Lower lobe of right lung (tissue), 2 donors: Measurements from ENCODE around the gene GAREM1. TPM values are rescaled to one million over a fixed set of nuclear protein-coding genes. Genes with fewer than 3 reads are reported as not detected.

Experiments
- ATAC-seq, 2 donors: fragments of 200-7000 bp; cut with Tn5 transposase; one replicate each; pipeline ENCODE4 v1.9.1; 2020 to 2022; ENCODE audit warnings: mild to moderate bottlenecking in 2 of 2, moderate library complexity in 2 of 2
- DNase-seq: peaks from one replicate; pipeline ENCODE4 v3.0.0-alpha.2; 2020
- H3K27ac ChIP-seq: fragments of 200-600 bp; one replicate; pipeline ENCODE4 v1.8.0; 2022
- H3K27me3 ChIP-seq: fragments of 200-600 bp; one replicate; pipeline ENCODE4 v1.8.0; 2022; ENCODE audit warnings: low read depth
- H3K36me3 ChIP-seq: fragments of 200-600 bp; one replicate; pipeline ENCODE4 v1.8.0; 2022; ENCODE audit warnings: mild to moderate bottlenecking
- H3K4me1 ChIP-seq: fragments of 200-600 bp; one replicate; pipeline ENCODE4 v1.8.0; 2022
- H3K4me3 ChIP-seq: fragments of 200-600 bp; one replicate; pipeline ENCODE4 v1.8.0; 2022; ENCODE audit warnings: mild to moderate bottlenecking
- H3K9me3 ChIP-seq: fragments of 200-600 bp; one replicate; pipeline ENCODE4 v1.8.0; 2022
- CTCF ChIP-seq: fragments of 200-600 bp; IDR thresholded peaks from one replicate; pipeline ENCODE4 v1.8.0; 2022; ENCODE audit warnings: antibody characterized with exemption, mild to moderate bottlenecking
- intact Hi-C: fragments of 100-400 bp; cut with DNase I; formaldehyde crosslinking; loops from one replicate; pipeline ENCODE4 v1.11.0; 2022
- total RNA-seq: library from RNA; stranded (reverse); fragmentation: NEBNext Ultra II Directional; extraction: Animal tissue kit (Norgen Biotek cat#: 25700); gene quantifications from one replicate; pipeline ENCODE4 v1.2.1, GENCODE V29; 2021
- donor health status: DM: no; HTN: yes; CAD: no; lungs with severe emphysema.

The GAREM1 gene
- total RNA-seq, 1 donor from 2014 or later: 10.3 TPM

DNA sequence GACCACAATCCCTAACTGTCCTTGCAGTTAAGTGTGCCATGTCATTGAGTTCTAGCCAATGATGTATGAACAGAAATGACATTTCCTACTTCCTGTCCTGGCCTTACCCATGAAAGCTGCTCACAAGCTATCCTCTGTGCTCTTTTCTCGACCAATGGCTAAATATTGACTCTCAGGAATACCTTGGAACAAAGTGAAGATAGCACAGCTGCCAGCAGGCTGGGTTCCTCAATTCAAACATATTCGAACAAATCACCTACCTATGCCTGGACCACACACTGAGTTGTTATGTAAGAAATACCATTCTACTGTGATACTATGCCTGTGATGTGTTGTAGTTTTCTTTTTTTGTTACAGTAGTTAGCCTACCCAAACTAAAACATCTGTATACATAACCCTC lies 65.1 kb downstream of the GAREM1 start:
- TF ChIP-seq CTCF: no peak
- H3K4me3 ChIP-seq: no peak overlapping the region
- H3K36me3 ChIP-seq: no peaks in the 10 kb centered on the region
- no peak for DNase-seq
- no peaks in the 10 kb centered on the region for H3K9me3 ChIP-seq
- H3K4me1 ChIP-seq: no peaks in the 10 kb centered on the region
- intact Hi-C loops: no loop called here
- no peak overlapping the region for H3K27ac ChIP-seq
- ATAC-seq: no peak
- no peaks in the 10 kb centered on the region for H3K27me3 ChIP-seq

GRCh38 chr18:32401621-32402020 lies 69.1 kb downstream of the GAREM1 start:
- H3K27me3 ChIP-seq: no peaks in the 10 kb centered on the region
- no peak for TF ChIP-seq CTCF
- no peak overlapping the region for H3K4me3 ChIP-seq
- intact Hi-C loops: no loop called here
- H3K4me1 ChIP-seq: no peaks in the 10 kb centered on the region
- H3K9me3 ChIP-seq: no peaks in the 10 kb centered on the region
- ATAC-seq (no peak), DNase-seq (no peak)
- H3K27ac ChIP-seq: no peak overlapping the region
- H3K36me3 ChIP-seq: no peaks in the 10 kb centered on the region

DNA sequence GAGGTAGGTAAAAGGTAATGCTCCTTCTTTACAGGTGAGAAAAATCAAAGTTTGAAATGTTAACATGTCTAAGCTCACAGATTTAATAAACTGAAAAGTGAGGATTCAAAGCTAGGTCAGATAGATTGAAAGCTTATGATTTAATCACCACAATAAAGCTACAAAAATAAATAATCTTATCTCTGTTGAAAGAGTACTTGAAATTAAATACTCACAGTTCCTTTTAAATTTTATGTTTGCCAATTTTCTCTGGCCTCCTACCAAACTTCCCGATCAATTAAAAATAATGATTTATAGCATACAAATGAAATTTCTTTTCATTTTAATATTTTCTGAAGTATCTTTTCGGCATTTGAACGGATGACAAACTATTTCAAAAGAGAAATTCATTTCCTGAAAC lies 77.3 kb downstream of the GAREM1 start:
- Histone ChIP-seq H3K4me1 (no peaks in the 10 kb centered on the region), H3K36me3 (no peaks in the 10 kb centered on the region), H3K9me3 (no peaks in the 10 kb centered on the region), H3K27ac (no peak overlapping the region), H3K4me3 (no peak overlapping the region), H3K27me3 (no peaks in the 10 kb centered on the region)
- TF ChIP-seq CTCF: no peak
- intact Hi-C loops: no loop called here
- DNase-seq (no peak), ATAC-seq (no peak)

GRCh38 chr18:32391126-32391525 lies 79.6 kb downstream of the GAREM1 start:
- Histone ChIP-seq H3K4me3 (no peak overlapping the region), H3K9me3 (no peaks in the 10 kb centered on the region), H3K27me3 (no peaks in the 10 kb centered on the region), H3K36me3 (no peaks in the 10 kb centered on the region), H3K27ac (no peak overlapping the region), H3K4me1 (no peaks in the 10 kb centered on the region)
- no peak for DNase-seq
- no peak for ATAC-seq
- intact Hi-C loops: no loop called here
- TF ChIP-seq CTCF: no peak

DNA sequence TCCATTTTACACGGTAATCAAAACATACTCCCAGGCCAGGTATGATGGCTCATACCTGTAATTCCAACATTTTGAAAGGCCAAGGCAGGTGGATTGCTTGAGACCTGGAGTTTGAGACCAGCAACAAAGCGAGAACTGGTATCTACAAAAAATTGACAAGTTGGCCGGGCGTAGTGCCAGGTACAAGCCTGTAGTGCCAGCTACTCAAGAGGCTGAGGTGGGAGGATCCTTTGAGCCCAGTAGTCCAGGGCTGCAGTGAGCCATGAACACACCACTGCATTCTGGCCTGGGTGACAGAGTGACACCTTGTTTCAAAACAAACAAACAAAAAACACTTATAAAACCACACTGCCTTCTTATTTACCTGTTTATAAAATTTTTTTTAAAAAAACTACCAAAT lies 80.8 kb downstream of the GAREM1 start:
- DNase-seq (peak; percentile 81), ATAC-seq (peak; percentile 80 to 91)
- intact Hi-C loops: no loop called here
- Histone ChIP-seq H3K9me3 (no peaks in the 10 kb centered on the region), H3K4me1 (no peaks in the 10 kb centered on the region), H3K4me3 (no peak overlapping the region), H3K36me3 (no peaks in the 10 kb centered on the region), H3K27ac (no peak overlapping the region), H3K27me3 (no peaks in the 10 kb centered on the region)
- TF ChIP-seq CTCF: no peak

GRCh38 chr18:32389191-32389590 lies 81.5 kb downstream of the GAREM1 start:
- no peak overlapping the region for H3K27ac ChIP-seq
- H3K27me3 ChIP-seq: no peaks in the 10 kb centered on the region
- ATAC-seq: no peak
- no peaks in the 10 kb centered on the region for H3K36me3 ChIP-seq
- no peak overlapping the region for H3K4me3 ChIP-seq
- H3K4me1 ChIP-seq: no peaks in the 10 kb centered on the region
- no peaks in the 10 kb centered on the region for H3K9me3 ChIP-seq
- no peak for DNase-seq
- TF ChIP-seq CTCF: no peak
- intact Hi-C loops: no loop called here
